Caco-2 (cell line): ENCODE data around the gene AP5B1. TPM values are rescaled to one million over a fixed set of nuclear protein-coding genes. Genes with fewer than 3 reads are reported as not detected.

Experiments
- BruUV-seq: library from RNA; stranded (reverse); fragments of 400-500 nt; replicated peaks from 2 replicates; lab custom pipeline; 2021; lab: Mats Ljungman, UMichigan
- CTCF ChIA-PET: fragments of 300-600 bp; sonication (Branson Sonifier 250); formaldehyde crosslinking; loops from one replicate; lab custom pipeline; 2022; ENCODE audit warnings: antibody characterized with exemption; lab: Charles Lee
- POLR2A ChIA-PET: fragments of 300-600 bp; sonication (Branson Sonifier 250); formaldehyde crosslinking; loops from one replicate; lab custom pipeline; 2022; ENCODE audit warnings: antibody characterized with exemption; lab: Charles Lee
- DNase-seq, 2 experiments: peaks; one replicate each; pipeline versions ENCODE4 v3.0.0 to v3.0.0-alpha.2; 2020 to 2022
- H3K27me3 ChIP-seq: replicated peaks from 2 replicates; pipeline ENCODE4 v1.6.0; 2011; ENCODE audit warnings: low read length; ENCODE audit not compliant: control insufficient read depth, insufficient read depth
- H3K36me3 ChIP-seq: 2 replicates; pipeline ENCODE4 v1.5.1; 2011; ENCODE audit warnings: low read length; ENCODE audit not compliant: control insufficient read depth, insufficient read depth
- H3K4me1 ChIP-seq: fragments of 250-450 bp; sonication (Bioruptor Pico); 2 replicates; pipeline ENCODE4 v1.5.1; 2020; ENCODE audit warnings: mild to moderate bottlenecking
- H3K4me3 ChIP-seq: 2 replicates; pipeline ENCODE4 v1.5.1; 2011; ENCODE audit warnings: low read depth, mild to moderate bottlenecking, control low read depth, low read length
- H3K9me3 ChIP-seq: fragments of 250-450 bp; sonication (Bioruptor Pico); 2 replicates; pipeline ENCODE4 v1.5.1; 2020; ENCODE audit warnings: mild to moderate bottlenecking, moderate library complexity
- H3K27ac Mint-ChIP-seq: one replicate; pipeline ENCODE4 v1.8.0; 2022; ENCODE audit warnings: mixed read lengths; ENCODE audit not compliant: unreplicated experiment
- H3K27me3 Mint-ChIP-seq: one replicate; pipeline ENCODE4 v1.8.0; 2022; ENCODE audit warnings: mixed read lengths; ENCODE audit not compliant: insufficient read depth, unreplicated experiment
- H3K36me3 Mint-ChIP-seq: one replicate; pipeline ENCODE4 v1.8.0; 2022; ENCODE audit warnings: mild to moderate bottlenecking, mixed read lengths; ENCODE audit not compliant: insufficient read depth, unreplicated experiment
- H3K4me1 Mint-ChIP-seq: one replicate; pipeline ENCODE4 v1.8.0; 2022; ENCODE audit warnings: low read depth, mixed read lengths; ENCODE audit not compliant: unreplicated experiment
- H3K4me3 Mint-ChIP-seq: one replicate; pipeline ENCODE4 v1.8.0; 2022; ENCODE audit warnings: mild to moderate bottlenecking, moderate library complexity, mixed read lengths; ENCODE audit not compliant: unreplicated experiment
- H3K9me3 Mint-ChIP-seq: one replicate; pipeline ENCODE4 v1.8.0; 2022; ENCODE audit warnings: mixed read lengths; ENCODE audit not compliant: unreplicated experiment
- intact Hi-C: fragments of 100-400 bp; cut with micrococcal nuclease; formaldehyde crosslinking; loops from one replicate; pipeline ENCODE4 v1.10.0; 2022; ENCODE audit not compliant: unreplicated experiment
- total RNA-seq: library from RNA; stranded (reverse); gene quantifications from 2 replicates; pipeline ENCODE4 v1.2.3, GENCODE V29; 2022
- TF ChIP-seq, protein P1 (sequence below), 2 experiments: fragments of 200-600 bp in 1 of 2; IDR thresholded peaks; 1 replicate in 1 of 2; 2 replicates in 1 of 2; pipeline versions ENCODE4 v1.5.1 to v1.8.0; 2011 to 2022; ENCODE audit warnings: antibody characterized with exemption in 1 of 2, control low read depth in 1 of 2, inconsistent platforms in 1 of 2, low read depth in 1 of 2, low read length in 1 of 2, mild to moderate bottlenecking in 1 of 2, moderate library complexity in 1 of 2; ENCODE audit not compliant: insufficient read depth in 1 of 2, severe bottlenecking in 1 of 2, unreplicated experiment in 1 of 2

Gene AP5B1
- total RNA-seq, 1 experiment from 2014 or later = 19.3 TPM

DNA sequence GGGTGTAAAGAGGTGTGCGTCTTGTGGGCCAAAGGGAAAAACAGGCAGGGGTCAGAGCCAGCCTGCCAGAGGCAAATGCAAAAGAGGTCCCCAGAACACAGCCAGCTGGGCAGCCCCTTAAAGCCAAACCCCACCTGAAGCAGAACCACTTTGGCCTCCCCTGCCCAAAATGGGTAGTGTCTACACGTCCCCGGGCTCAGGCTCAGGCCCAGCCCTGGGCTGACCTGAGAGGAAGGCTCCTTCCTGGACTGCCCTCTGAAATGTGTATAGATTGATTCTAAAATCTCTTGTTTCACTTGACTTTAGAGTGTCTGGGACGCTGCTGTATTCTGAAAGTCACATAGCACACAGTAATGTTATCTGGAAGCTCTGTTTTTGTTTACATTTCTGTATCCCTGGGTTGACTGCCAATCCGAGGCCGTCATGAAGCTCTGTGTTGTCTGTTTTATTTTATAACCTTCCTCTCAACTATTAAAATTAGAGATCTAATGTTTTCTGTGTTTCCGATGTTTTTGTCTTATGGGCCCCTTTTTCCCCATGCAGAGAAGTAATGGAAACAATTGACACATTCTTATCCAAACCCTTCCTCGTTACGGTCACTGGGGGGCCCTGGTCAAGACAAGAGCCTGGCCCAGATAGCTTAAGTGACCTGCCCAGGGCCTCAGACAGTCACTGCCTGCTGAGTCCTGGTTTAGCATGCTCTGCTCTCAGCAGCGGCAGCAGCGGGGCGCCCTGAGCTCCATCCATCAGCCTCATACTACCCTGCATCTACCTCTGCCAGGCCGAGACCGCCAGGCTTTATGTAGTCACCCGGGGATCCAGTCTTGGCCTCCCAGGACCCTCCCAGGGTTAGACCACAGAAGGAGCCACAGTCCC lies 16.2 kb upstream of the AP5B1 start:
- POLR2A ChIA-PET = interaction anchor here (1.1 kb wide), 1 partner anchor 10 kb away, joined by 7 read pairs; the partner anchor contains the start of gene OVOL1
- intact Hi-C loops = no loop called here
- peaks cover 9% of the 10 kb centered on the region; the same call in 1 of the 2 replicates for H3K4me1 ChIP-seq
- Mint-ChIP-seq H3K36me3 (peaks cover 40% of the 10 kb centered on the region), H3K4me1 (peaks cover 14% of the 10 kb centered on the region), H3K27ac (no peak overlapping the region), H3K4me3 (no peak overlapping the region), H3K9me3 (no peaks in the 10 kb centered on the region), H3K27me3 (no peaks in the 10 kb centered on the region)
- BruUV-seq = TSS peak; percentile 25
- CTCF ChIA-PET = interaction anchor here (1.1 to 1.2 kb wide), 3 partner anchors 17 to 63 kb away, joined by 3 read pairs; partner anchors contain the start of genes AP5B1 and MUS81
- no peak for DNase-seq
- H3K36me3 ChIP-seq = peaks cover 7% of the 10 kb centered on the region; the same call in 1 of the 2 replicates
- no peak overlapping the region for H3K4me3 ChIP-seq
- H3K9me3 ChIP-seq = no peaks in the 10 kb centered on the region
- H3K27me3 ChIP-seq = no peaks in the 10 kb centered on the region
- TF ChIP-seq, protein P1, sequence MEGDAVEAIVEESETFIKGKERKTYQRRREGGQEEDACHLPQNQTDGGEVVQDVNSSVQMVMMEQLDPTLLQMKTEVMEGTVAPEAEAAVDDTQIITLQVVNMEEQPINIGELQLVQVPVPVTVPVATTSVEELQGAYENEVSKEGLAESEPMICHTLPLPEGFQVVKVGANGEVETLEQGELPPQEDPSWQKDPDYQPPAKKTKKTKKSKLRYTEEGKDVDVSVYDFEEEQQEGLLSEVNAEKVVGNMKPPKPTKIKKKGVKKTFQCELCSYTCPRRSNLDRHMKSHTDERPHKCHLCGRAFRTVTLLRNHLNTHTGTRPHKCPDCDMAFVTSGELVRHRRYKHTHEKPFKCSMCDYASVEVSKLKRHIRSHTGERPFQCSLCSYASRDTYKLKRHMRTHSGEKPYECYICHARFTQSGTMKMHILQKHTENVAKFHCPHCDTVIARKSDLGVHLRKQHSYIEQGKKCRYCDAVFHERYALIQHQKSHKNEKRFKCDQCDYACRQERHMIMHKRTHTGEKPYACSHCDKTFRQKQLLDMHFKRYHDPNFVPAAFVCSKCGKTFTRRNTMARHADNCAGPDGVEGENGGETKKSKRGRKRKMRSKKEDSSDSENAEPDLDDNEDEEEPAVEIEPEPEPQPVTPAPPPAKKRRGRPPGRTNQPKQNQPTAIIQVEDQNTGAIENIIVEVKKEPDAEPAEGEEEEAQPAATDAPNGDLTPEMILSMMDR (IDR thresholded peaks at IDR 0.05; ENCODE audit: insufficient read depth in 1 of 2, low read depth in 1 of 2, low read length in 1 of 2, severe bottlenecking in 1 of 2, unreplicated experiment in 1 of 2) = no peak

DNA sequence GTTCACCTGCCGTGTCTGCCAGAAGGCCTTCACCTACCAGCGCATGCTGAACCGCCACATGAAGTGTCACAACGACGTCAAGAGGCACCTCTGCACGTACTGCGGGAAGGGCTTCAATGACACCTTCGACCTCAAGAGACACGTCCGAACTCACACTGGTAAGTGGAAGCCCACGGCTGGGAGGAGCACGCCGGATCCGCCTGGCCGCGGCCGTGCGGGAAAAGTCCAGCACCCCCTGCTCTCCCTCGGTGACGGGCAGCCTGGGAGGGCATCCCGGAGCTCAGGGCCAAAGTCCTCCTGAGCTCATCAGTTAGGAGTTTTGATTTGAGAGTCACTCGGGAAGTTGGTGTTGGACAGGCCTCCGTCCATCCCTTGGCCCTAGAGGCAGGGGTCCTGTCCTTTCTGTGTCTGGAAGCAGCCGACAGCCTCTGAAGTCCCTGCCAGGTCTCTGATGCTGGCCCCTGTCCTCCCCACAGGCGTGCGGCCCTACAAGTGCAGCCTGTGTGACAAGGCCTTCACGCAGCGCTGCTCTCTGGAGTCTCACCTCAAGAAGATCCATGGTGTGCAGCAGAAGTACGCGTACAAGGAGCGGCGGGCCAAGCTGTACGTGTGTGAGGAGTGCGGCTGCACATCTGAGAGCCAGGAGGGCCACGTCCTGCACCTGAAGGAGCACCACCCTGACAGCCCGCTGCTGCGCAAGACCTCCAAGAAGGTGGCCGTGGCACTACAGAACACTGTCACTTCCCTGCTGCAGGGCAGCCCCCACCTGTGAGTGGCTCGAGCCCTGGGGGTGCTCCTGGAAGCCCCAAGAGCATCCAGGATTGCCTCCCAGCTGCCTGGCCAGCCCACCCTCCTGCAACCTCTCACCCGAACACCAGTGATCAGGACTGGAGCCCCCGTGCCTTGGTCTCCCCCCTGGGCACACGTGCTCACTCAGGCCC lies 14.1 kb upstream of the AP5B1 start:
- H3K9me3 Mint-ChIP-seq = no peaks in the 10 kb centered on the region
- POLR2A ChIA-PET = no interaction called here
- peaks cover 8% of the 10 kb centered on the region for H3K36me3 ChIP-seq
- intact Hi-C loops = no loop called here
- no peak overlapping the region for H3K4me3 ChIP-seq
- no peaks in the 10 kb centered on the region for H3K9me3 ChIP-seq
- no peaks in the 10 kb centered on the region for H3K27me3 Mint-ChIP-seq
- H3K4me1 Mint-ChIP-seq = peaks cover 22% of the 10 kb centered on the region
- BruUV-seq = no TSS peak
- no peak overlapping the region for H3K4me3 Mint-ChIP-seq
- peaks cover 10% of the 10 kb centered on the region for H3K4me1 ChIP-seq
- no peak overlapping the region for H3K27ac Mint-ChIP-seq
- H3K27me3 ChIP-seq = no peaks in the 10 kb centered on the region
- H3K36me3 Mint-ChIP-seq = peaks cover 45% of the 10 kb centered on the region
- CTCF ChIA-PET = no interaction called here
- TF ChIP-seq, protein P1 (IDR thresholded peaks at IDR 0.05; ENCODE audit: insufficient read depth in 1 of 2, low read depth in 1 of 2, low read length in 1 of 2, severe bottlenecking in 1 of 2, unreplicated experiment in 1 of 2) = no peak
- no peak for DNase-seq
